GM12872 (cell line): ENCODE measurements around the gene SERPING1.

ENCODE experiments used
- CTCF ChIP-seq: IDR thresholded peaks from 3 replicates; pipeline ENCODE4 v1.5.1; 2011; ENCODE audit warnings: low read depth, mild to moderate bottlenecking, low read length, moderate library complexity; ENCODE audit not compliant: insufficient read depth

SERPING1 gene

GRCh38 chr11:57630171-57630570, 32.7 kb downstream of the SERPING1 start:
- TF ChIP-seq CTCF = no peak

GRCh38 chr11:57632116-57632515, 34.6 kb downstream of the SERPING1 start:
- TF ChIP-seq CTCF = no peak

GRCh38 chr11:57633394-57634070, 36.0 kb downstream of the SERPING1 start:
- no peak for TF ChIP-seq CTCF

- no peak for TF ChIP-seq CTCF
These were observed 36.8 kb downstream of the SERPING1 start for GRCh38 chr11:57634311-57634710.

GRCh38 chr11:57635246-57635645, 37.8 kb downstream of the SERPING1 start:
- no peak for TF ChIP-seq CTCF

GRCh38 chr11:57637626-57638004, 40.1 kb downstream of the SERPING1 start:
- no peak for TF ChIP-seq CTCF

- TF ChIP-seq CTCF = no peak
These were observed 40.7 kb downstream of the SERPING1 start for GRCh38 chr11:57638005-57638781.
